GM18517 (cell line): ENCODE results near the gene POR.
"Not testable (repeated sequence)": the region's sequence is repeated elsewhere in the genome, so short reads cannot be mapped to it uniquely, and the experiment has no call there.

Experiments used
- ATAC-seq: cut with Tn5 transposase; IDR thresholded peaks from one replicate; pipeline ENCODE4 v1.9.1; 2021; ENCODE audit warnings: mild to moderate bottlenecking, moderate library complexity; ENCODE audit not compliant: unreplicated experiment

Gene POR

DNA sequence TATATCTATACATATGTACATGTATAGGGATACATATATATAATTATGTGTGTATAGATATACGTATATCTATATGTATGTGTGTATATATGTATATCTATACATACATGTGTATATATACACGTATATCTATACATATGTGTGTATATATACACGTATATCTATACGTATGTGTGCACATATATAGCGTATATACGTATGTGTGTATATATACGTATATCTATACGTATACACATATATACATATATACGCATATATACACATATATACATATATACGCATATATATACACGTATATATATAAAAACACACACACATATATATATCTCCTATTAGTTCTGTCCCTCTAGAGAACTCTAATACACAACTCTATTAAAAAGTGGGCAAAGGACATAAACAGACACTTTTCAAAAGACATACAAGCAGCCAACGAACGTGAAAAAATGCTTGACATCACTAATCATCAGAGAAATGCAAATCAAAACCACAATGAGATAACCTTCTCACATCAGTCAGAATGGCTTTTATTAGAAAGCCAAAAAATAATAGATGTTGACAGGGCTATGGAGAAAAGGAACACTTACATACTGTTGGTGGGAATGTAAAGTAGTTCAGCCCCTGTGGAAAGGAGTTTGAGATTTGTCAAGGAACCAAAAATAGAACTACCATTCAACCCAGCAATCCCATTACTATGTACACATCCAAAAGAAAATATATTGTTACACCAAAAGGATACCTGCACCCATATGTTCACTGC, 101.4 kb downstream of the POR start:
- ATAC-seq = no peak

DNA sequence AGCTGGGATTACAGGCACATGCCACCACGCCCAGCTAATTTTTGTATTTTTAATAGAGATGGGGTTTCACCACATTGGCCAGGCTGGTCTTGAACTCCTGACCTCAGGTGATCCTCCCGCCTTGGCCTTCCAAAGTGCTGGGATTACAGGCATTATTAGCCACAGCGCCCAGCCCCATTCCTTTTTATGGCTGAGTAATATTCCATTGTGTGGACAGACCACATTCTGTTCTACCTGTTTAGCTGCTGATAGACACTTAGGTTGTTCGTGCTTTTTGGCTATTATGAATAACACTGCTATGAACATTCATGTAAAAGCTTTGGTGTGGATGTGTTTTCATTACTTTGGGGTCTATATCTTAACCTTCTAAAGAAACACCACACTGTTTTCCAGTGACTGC, 103.6 kb downstream of the POR start:
- ATAC-seq = not testable (repeated sequence)

GRCh38 chr7:76020031-76020714, 105.2 kb downstream of the POR start:
- ATAC-seq = no peak

- ATAC-seq = no peak
Observed at GRCh38 chr7:76022026-76022780, 107.2 kb downstream of the POR start.

DNA sequence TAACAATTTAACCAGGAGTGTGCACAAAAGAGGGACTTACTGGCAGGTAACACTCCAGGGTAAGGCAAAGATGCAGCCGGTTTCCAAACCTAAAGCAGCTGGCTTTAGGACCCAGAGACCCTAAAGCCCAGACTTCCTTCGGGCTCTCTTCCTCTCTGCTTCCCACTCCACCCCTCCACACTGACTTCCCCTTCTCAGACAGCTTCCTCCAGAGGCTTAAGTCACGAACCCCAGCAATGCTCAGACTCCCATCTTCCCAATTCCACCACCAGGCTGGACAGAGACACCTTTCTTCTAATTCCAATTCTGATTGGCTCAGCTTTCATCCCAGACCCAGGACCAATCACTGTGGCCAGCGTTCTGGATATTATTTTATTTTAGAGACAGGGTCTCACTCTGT, 108.0 kb downstream of the POR start:
- no peak for ATAC-seq

DNA sequence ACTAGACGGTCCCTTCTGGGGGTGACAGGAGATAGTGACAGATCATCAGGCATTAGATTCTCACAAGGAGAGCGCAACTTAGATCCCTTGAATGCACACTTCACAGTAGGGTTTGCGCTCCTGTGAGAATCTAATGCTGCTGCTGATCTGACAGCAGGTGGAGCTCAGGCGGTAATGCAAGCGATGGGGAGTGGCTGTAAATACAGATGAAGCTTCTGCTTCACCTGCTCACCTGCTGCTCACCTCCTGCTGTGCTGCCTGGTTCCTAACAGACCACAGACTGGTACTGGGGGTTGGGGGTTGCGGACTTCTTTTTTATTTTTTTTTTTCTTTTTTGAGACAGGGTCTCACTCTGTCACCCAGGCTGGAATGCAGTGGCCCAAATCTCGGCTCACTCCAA, 114.7 kb downstream of the POR start:
- not testable (repeated sequence) for ATAC-seq

- no peak for ATAC-seq
Observed at GRCh38 chr7:76031964-76032363, 117.0 kb downstream of the POR start.
